HG02970 (cell line): ENCODE data around the gene NLRC4.
"Not testable (repeated sequence)": the region's sequence is repeated elsewhere in the genome, so short reads cannot be mapped to it uniquely, and the experiment has no call there.

Source experiments
- ATAC-seq: cut with Tn5 transposase; IDR thresholded peaks from one replicate; pipeline ENCODE4 v1.9.1; 2021; ENCODE audit warnings: mild to moderate bottlenecking, moderate library complexity, moderate number of reproducible peaks; ENCODE audit not compliant: unreplicated experiment, low FRiP score

Gene NLRC4

GRCh38 chr2:32264422-32265105 lies at the start of gene NLRC4:
TSS of gene NLRC4 (minus strand) at chr2:32264886. CDS start at chr2:32256775, 8,111 bp downstream.
- no peak for ATAC-seq

- no peak for ATAC-seq
Observed at GRCh38 chr2:32310577-32310976, 45.9 kb upstream of the NLRC4 start.

- ATAC-seq = not testable (repeated sequence)
Observed at GRCh38 chr2:32293966-32294562, 29.4 kb upstream of the NLRC4 start.

- ATAC-seq = not testable (repeated sequence)
Observed at GRCh38 chr2:32293493-32293892, 28.8 kb upstream of the NLRC4 start.

GRCh38 chr2:32291746-32292145 lies 27.1 kb upstream of the NLRC4 start:
- ATAC-seq = no peak

- no peak for ATAC-seq
Observed at GRCh38 chr2:32290000-32290339, 25.3 kb upstream of the NLRC4 start.

- no peak for ATAC-seq
Observed at GRCh38 chr2:32289165-32289999, 24.7 kb upstream of the NLRC4 start.

- ATAC-seq = no peak
Observed at GRCh38 chr2:32284321-32284720, 19.6 kb upstream of the NLRC4 start.

GRCh38 chr2:32278478-32278853 lies 13.8 kb upstream of the NLRC4 start:
- no peak for ATAC-seq

GRCh38 chr2:32277674-32278477 lies 13.2 kb upstream of the NLRC4 start, which contains the start of gene YIPF4:
TSS of gene YIPF4 (plus strand) at chr2:32277904. CDS start at chr2:32278156, 252 bp downstream.
- ATAC-seq = peak; percentile 97

GRCh38 chr2:32277363-32277673 lies 12.6 kb upstream of the NLRC4 start:
- ATAC-seq = no peak

- ATAC-seq = not testable (repeated sequence)
Observed at GRCh38 chr2:32275790-32276189, 11.1 kb upstream of the NLRC4 start.

- ATAC-seq = no peak
Observed at GRCh38 chr2:32274289-32274688, 9.6 kb upstream of the NLRC4 start.

- no peak for ATAC-seq
Observed at GRCh38 chr2:32272279-32272678, 7.6 kb upstream of the NLRC4 start.

- no peak for ATAC-seq
Observed at GRCh38 chr2:32271063-32271462, 6.4 kb upstream of the NLRC4 start.

- ATAC-seq = no peak
Observed at GRCh38 chr2:32262105-32262504, 2.6 kb downstream of the NLRC4 start.

GRCh38 chr2:32260376-32260775 lies 4.3 kb downstream of the NLRC4 start:
- no peak for ATAC-seq

- no peak for ATAC-seq
Observed at GRCh38 chr2:32258242-32258641, 6.4 kb downstream of the NLRC4 start.

GRCh38 chr2:32250290-32250689 lies 14.4 kb downstream of the NLRC4 start:
- ATAC-seq = no peak

GRCh38 chr2:32249731-32250236 lies 14.9 kb downstream of the NLRC4 start:
- ATAC-seq = no peak

GRCh38 chr2:32248299-32248698 lies 16.4 kb downstream of the NLRC4 start:
- ATAC-seq = no peak
